Mononuclear cell (primary cell): ENCODE data around the gene ST6GAL2. TPM values are rescaled to one million over a fixed set of nuclear protein-coding genes. Genes with fewer than 3 reads are reported as not detected.

Source experiments
- H3K27me3 ChIP-seq: 2 replicates; pipeline ENCODE4 v1.6.0; 2011; ENCODE audit warnings: low read length, control low read depth; ENCODE audit not compliant: insufficient read depth
- H3K4me1 ChIP-seq: 2 replicates; pipeline ENCODE4 v1.5.1; 2011; ENCODE audit warnings: mild to moderate bottlenecking, low read length, control low read depth; ENCODE audit not compliant: insufficient read depth
- H3K4me3 ChIP-seq: 2 replicates; pipeline ENCODE4 v1.5.1; 2011; ENCODE audit warnings: mild to moderate bottlenecking, low read length, moderate library complexity
- H3K9me3 ChIP-seq: 2 replicates; pipeline ENCODE4 v1.5.1; 2011; ENCODE audit warnings: low read depth, mild to moderate bottlenecking, control low read depth, low read length
- total RNA-seq: library from RNA; depleted of rRNA; stranded (reverse); fragments of >200 nt; gene quantifications from one replicate; pipeline ENCODE4 v1.2.3, GENCODE V29; 2012

Gene ST6GAL2
- total RNA-seq, 1 donor = 0.21 TPM

DNA sequence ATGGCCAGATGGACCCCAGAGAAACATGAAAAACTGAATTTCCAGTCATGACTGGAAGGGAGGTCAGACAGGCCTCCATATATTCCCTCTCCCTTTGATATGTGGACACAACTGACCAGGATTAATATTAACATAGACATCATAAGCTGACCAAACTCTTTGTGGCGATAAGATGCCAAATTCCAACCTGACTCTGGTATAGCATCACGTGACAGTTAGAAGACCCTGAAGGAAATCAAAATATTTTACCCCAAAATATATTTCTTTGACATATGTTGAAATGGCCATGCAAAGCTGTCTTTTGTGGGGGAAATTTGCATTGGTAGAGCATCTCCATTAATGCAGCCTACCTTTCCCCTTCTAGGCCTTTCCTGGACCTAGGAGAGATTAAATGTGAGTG, 36.7 kb downstream of the ST6GAL2 start:
- no peak overlapping the region for H3K4me3 ChIP-seq
- no peaks in the 10 kb centered on the region for H3K27me3 ChIP-seq
- H3K9me3 ChIP-seq = no peaks in the 10 kb centered on the region
- H3K4me1 ChIP-seq = no peaks in the 10 kb centered on the region

DNA sequence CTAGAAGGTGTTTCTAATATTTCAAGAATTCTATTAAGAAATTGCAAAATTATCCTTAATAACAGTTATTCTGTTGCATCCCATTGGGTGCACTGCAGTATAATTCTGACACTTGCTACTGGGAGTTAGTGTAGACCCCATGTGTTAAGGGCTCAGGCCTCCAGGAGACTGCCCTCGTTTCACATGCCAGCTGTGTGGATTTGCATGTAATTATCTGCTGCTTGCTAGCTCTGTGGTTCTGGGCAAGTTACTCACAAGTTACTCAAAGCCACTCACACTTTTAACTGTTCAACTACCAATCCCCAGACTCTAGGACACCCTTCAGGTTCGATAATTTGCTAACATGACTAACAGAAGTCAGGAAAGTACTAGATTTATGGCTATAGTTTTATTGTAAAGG, 38.6 kb downstream of the ST6GAL2 start:
- no peak overlapping the region for H3K4me3 ChIP-seq
- H3K9me3 ChIP-seq = no peaks in the 10 kb centered on the region
- no peaks in the 10 kb centered on the region for H3K27me3 ChIP-seq
- H3K4me1 ChIP-seq = no peaks in the 10 kb centered on the region

DNA sequence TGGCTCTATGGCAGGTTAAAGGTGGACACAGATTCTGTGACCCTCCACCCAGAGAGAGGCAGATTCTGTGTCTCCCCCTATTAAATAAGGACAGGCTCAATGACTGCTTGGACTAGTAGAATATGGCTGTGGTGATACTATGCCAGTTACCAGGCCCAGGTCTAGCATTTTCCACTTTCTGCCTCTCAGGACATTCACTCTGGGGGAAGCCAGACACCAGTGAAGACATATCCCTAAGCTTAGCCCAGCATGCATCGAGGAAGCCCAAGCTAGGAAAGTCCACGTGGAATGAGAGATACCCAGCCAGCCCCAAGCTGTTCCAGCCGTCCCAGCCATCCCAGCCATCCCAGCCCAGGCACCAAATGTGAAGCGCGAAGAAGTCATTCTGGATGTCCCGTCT, 40.3 kb downstream of the ST6GAL2 start:
- H3K9me3 ChIP-seq = no peaks in the 10 kb centered on the region
- H3K27me3 ChIP-seq = no peaks in the 10 kb centered on the region
- H3K4me3 ChIP-seq = no peak overlapping the region
- no peaks in the 10 kb centered on the region for H3K4me1 ChIP-seq

DNA sequence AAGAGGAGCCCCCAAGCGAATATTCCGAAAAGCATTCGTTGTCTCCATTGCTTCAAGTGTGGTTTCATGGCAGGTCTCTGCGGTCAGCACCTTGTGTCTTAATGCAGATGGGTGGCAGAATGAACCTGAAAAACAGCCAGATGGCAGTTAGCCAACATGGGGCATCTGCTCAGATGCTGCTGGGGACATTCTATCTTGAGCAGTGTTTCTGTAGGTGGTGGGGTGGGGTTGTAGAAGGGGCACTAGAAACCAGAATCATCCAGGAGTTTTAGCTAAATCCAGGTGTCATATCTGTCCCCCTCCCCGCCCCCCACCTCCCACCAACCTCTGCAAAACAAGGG, 42.1 kb downstream of the ST6GAL2 start:
- no peaks in the 10 kb centered on the region for H3K9me3 ChIP-seq
- no peaks in the 10 kb centered on the region for H3K4me1 ChIP-seq
- H3K4me3 ChIP-seq = no peak overlapping the region
- no peaks in the 10 kb centered on the region for H3K27me3 ChIP-seq

DNA sequence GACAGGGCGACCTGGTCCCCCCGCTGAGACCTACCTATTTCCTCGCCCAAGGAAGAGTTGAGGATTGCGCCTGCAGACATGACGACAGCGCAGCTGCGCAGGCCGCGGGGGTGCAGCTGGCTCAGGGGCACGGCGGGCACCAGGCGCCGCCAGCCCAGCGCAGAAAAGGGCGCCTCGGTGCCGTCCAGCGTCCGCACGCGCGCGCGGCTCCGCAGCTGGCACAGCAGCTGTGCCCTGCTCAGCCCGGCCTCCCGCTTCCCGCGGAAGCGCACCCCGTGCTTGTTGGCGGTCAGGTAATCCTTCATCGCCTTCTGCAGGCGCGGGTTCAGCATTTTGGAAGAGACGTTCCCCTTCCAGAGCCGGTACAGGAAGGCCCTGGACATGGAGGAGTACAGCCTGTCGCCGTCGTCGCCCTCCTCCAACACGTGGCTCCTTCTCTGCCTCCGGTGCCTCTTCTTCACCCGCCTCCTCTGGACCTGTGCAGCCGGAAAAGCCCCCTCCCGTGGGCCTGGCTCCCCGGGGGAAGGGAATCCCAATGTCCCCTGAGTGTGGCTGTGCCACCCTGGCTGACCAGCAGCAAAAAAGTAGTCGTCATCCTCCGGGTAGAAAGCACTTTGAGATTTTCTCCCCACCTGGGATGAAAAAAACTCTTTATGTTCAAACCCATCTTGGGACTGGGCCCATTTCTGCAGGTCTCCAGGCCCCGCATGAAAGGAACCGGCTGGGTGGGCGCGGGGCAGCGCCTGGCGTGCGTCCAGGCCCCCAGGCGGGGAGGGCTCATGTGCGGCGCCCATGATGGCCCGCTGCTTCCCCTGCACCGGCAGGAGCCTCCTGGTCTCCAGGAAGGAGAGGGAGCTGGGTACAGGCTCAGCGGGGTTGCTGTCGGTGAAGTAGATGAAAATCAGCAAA, 42.7 kb downstream of the ST6GAL2 start:
- no peaks in the 10 kb centered on the region for H3K9me3 ChIP-seq
- H3K4me1 ChIP-seq = no peaks in the 10 kb centered on the region
- no peak overlapping the region for H3K4me3 ChIP-seq
- no peaks in the 10 kb centered on the region for H3K27me3 ChIP-seq

DNA sequence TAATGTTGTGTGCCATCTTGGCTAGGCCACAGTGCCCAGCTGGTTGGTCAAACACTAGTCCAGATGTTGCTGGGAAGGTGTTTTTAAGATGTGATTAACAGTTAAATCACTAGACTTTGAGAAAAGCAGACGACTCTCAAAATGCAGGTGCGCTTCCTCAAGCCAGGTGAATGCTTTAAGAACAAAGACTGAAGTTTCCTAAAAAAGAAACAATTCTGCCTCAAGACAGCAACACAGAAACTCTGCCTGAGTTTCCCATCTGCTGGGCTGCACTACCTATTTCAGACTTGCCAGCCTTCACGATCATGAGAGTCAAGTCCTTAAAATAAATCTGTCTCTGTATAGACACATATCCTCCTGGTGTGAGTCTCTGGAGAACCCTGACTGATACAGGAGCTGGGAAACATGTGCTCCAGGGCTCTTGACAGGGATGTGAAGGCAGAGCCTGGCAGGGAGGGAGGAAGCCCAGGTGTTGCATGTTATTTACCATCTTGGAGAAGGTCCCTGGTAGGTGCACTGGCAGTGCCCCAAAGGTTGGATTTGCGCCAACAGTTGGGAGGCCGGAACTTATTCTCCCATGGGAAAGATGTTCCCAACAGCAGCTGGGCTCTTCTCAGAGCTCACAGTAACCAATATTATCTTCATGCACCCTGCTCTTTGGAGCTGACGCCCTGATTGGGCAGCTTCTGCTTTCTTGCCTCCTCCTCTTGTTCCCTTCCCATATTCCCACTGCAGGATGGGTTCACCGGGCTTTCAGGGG, 43.9 kb downstream of the ST6GAL2 start:
- no peaks in the 10 kb centered on the region for H3K27me3 ChIP-seq
- no peaks in the 10 kb centered on the region for H3K4me1 ChIP-seq
- no peaks in the 10 kb centered on the region for H3K9me3 ChIP-seq
- no peak overlapping the region for H3K4me3 ChIP-seq

DNA sequence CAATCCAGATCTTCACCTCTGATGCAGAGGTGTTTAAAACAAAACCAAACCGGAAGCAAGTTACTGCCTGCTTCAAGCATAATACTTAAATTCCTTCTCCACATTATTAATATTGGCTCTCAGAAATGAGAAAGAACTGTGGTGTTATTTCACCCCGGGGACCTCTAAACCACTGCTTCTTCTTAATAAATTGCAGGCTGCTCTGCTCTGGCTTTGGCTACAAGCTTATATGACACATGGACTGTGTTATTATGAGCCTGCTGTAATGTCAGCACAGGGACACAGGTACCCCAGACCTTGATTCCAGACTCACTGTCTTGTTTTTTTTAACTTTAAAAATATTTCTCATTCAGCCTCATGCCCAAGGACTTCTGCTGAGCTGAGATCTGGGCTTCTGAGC, 45.1 kb downstream of the ST6GAL2 start:
- no peak overlapping the region for H3K4me3 ChIP-seq
- no peaks in the 10 kb centered on the region for H3K4me1 ChIP-seq
- H3K27me3 ChIP-seq = no peaks in the 10 kb centered on the region
- no peaks in the 10 kb centered on the region for H3K9me3 ChIP-seq

DNA sequence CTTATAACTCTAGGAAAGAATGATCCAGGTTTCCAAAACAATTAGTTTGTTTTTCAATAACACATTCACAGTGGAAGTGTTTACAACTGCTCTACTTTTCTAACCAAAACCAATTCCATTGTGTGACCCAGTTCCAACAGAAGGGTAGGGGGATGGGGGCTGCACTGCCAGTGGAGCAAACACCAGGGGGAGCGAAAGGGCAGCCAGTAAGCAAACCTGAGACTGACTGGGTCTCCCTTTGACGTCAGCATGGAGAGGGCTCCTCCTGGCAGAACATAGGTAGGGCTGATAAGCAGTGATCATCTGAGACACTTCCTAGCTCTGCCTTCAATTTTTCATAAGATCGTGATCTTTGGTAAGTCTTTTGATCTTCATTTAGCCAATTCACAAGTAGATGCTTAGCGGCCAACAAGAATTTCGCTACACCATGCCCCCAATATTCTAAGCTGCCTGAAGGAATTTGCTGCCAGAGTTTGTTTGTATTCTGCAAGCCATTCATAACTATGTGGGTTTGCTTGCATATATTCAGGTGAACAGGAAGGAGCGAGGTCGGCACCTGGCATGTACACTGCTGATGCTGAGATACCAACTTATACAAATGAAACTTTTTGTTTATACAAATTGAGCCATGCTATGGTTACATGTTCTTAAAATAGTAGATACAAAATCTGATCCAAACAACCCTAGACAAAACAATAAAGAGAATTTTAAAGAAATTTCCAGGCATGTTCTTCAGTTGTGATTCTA, 45.9 kb downstream of the ST6GAL2 start:
- H3K9me3 ChIP-seq = no peaks in the 10 kb centered on the region
- H3K27me3 ChIP-seq = no peaks in the 10 kb centered on the region
- H3K4me3 ChIP-seq = no peak overlapping the region
- H3K4me1 ChIP-seq = no peaks in the 10 kb centered on the region

DNA sequence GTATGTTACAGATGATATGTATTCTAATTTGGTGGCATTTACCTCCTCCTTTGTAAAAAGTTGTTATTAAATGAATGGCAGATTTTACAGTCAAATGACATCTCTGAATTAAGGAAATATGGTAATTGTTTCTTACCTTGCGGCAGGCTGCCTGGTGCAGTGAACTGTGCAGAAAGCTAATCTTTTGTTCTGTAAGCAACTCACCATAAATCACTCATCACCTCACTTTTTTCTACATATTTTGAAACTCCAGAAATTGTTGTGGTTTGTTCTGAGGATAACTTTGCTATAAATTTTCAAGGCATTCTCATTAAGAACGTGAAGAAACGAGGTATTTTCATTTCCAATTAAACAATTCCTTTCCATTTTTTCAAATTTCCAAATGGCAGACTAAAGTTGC, 52.7 kb downstream of the ST6GAL2 start:
- Histone ChIP-seq H3K4me1 (no peaks in the 10 kb centered on the region), H3K9me3 (no peaks in the 10 kb centered on the region), H3K27me3 (no peaks in the 10 kb centered on the region), H3K4me3 (no peak overlapping the region)

DNA sequence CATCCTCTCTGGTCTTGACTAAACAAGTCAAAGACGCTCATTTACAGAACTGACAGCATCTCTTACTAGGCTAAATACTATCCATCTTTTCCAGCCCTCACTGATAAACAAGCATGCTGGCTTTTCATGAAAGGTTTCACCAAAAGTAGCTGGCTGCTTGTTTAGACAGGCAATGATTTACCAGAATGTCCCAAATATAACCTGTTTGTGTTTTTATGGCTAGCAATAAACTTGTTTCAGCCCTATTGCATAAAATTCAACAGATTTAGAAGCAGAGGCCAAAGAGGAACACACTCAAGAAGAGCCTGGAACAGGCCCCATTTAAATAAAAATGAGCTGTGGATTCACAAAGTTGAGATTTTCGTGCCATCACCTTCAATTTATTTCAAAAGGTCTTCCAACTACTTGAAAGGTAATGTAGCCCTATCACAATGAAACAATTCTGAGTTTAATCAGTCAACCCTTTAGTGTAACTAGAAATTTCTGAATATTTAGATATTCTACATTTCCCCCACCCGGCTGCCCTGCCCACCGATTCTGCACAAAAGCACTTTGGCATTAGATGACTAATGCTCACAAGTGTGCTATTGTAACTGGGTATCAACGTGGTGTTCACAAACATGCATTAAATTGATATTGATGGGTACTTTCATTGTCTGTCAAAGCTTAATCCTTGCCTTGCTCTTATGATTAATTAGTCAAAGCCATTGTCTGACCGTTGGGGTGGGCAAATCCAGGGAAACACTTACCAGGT, 54.0 kb downstream of the ST6GAL2 start:
- Histone ChIP-seq H3K4me3 (no peak overlapping the region), H3K4me1 (no peaks in the 10 kb centered on the region), H3K9me3 (no peaks in the 10 kb centered on the region), H3K27me3 (no peaks in the 10 kb centered on the region)

DNA sequence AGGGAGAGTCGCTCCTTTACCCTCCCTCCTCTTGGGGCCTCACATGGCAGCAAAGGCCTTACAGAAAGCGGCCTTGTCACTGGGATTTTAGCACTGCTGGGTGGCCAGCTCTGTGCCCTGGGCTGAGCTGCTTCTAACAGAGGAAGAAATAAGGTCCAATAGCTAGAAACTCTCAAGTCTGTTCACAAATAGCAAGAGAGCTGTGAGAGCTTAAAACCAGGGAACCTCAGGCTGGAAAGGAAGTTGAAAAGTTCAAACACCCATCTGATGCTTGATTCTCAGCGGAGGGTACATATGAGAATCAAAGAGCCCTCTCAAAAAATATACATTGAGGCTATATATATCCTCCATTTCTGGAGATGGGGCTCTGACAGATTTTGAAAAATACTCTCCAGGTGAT, 54.7 kb downstream of the ST6GAL2 start:
- Histone ChIP-seq H3K4me1 (no peaks in the 10 kb centered on the region), H3K9me3 (no peaks in the 10 kb centered on the region), H3K4me3 (no peak overlapping the region), H3K27me3 (no peaks in the 10 kb centered on the region)

DNA sequence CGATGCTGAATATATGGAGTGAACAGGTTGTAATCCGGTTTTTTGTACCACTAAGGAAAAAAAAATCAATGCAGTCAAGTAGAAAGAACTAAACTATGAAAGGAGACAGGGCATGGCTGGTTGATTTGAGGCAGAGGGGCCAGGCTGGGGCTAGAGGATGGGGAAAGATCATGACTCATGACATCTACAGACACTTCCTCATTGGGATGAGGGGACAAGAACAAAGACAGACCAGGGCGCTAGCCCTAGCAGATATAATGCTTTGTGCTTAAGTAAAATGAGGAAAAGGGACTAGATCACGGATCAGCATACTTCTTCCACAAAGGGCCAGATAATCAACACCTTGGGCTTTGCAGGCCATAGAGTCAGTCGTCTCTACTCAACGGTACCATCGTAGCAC, 55.8 kb downstream of the ST6GAL2 start:
- Histone ChIP-seq H3K9me3 (no peaks in the 10 kb centered on the region), H3K27me3 (no peaks in the 10 kb centered on the region), H3K4me1 (no peaks in the 10 kb centered on the region)

DNA sequence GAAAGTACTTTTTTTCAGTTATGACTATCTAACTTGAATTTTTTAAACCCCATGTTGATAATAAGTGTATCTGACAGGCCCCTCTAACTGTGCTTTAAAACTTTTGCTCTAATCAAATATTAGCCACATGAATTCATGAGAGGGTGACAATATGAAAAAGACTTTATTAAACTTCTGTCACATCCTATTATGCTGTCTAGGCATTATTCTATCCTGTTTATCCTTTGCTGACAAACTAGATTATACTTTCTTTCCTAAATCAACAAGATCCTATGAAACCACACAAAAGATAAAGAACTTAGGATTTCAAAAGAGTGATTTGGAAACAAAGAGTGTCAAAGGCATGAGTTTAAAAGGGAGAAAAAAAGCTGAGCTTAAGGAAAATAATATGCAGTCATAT, 57.8 kb downstream of the ST6GAL2 start:
- H3K9me3 ChIP-seq = no peaks in the 10 kb centered on the region
- H3K27me3 ChIP-seq = no peaks in the 10 kb centered on the region
- no peaks in the 10 kb centered on the region for H3K4me1 ChIP-seq
- no peak overlapping the region for H3K4me3 ChIP-seq

More for the DNA sequence above, 55.8 kb downstream of the ST6GAL2 start:
- H3K4me3 ChIP-seq = no peak overlapping the region

DNA sequence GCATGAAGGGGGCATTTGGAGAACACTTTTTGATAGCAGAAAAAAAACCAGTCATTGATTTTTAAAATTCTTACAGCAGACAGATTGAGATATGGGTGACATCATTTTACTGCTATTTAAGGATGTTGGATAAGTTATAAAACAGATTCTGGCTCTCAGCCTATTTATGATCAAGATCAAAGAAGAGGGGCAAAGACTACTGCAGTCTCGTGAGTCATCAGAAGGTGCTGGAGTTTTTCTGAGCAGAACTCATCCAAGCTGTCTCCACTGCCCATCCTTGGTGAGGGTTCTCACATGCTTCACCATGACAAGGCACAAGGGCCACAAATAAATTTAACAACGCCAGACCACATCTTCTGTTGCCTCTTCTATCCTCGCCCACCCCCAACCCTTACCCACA, 58.8 kb downstream of the ST6GAL2 start:
- H3K9me3 ChIP-seq = no peaks in the 10 kb centered on the region
- H3K4me3 ChIP-seq = no peak overlapping the region
- no peaks in the 10 kb centered on the region for H3K4me1 ChIP-seq
- no peaks in the 10 kb centered on the region for H3K27me3 ChIP-seq

DNA sequence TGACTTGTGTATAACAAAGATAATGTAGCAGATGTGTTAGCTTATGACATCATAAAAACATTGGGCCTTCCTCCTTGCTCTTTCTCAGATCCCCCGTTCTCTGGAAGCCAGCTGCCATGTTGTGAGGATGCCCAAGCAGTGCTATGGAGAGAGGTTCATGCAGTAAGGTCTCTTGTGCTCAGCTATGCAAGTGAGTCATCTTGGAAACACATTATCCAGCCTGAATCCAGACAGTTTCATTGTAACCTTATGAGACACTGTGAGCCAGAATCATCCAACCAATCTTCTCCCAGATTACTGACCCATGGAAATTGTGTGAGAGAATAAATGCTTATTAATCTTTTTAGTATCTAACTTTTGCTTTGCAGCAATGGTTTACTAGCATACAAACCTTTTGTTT, 60.8 kb downstream of the ST6GAL2 start:
- H3K4me3 ChIP-seq = no peak overlapping the region
- H3K9me3 ChIP-seq = no peaks in the 10 kb centered on the region
- H3K27me3 ChIP-seq = no peaks in the 10 kb centered on the region
- H3K4me1 ChIP-seq = no peaks in the 10 kb centered on the region
